NCI-H510A treated with DMSO at 0.1 percent for 48 hours (cell line): ENCODE measurements around the gene PXDN.

Source experiments
- DNase-seq: peaks from one replicate; lab custom pipeline; 2025; lab: John Stamatoyannopoulos, UW

Gene PXDN

GRCh38 chr2:1584051-1584531 lies 160.2 kb downstream of the PXDN start:
- no peak for DNase-seq

DNA sequence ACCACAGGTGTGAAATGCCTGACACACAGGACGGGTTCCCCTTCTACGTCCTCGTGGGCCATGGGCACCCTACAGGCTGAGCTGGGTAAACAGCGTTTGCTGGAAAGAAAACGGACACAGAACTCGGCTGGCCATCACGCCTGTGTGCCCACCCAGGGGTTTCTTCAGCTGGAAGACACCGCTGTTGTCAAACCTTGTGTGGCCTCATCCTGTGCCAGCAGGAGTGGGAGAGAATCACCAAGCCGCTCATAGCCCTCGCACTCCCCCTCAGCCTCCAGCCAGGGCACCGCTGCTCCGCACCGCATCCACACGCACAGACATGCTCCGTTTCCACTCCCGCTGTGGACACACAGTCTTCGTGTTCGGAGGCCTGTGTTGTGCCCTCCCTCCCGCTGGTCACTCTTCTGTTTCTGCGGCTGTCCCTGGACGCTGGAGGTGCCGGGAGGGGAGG lies 161.4 kb downstream of the PXDN start:
- no peak for DNase-seq

DNA sequence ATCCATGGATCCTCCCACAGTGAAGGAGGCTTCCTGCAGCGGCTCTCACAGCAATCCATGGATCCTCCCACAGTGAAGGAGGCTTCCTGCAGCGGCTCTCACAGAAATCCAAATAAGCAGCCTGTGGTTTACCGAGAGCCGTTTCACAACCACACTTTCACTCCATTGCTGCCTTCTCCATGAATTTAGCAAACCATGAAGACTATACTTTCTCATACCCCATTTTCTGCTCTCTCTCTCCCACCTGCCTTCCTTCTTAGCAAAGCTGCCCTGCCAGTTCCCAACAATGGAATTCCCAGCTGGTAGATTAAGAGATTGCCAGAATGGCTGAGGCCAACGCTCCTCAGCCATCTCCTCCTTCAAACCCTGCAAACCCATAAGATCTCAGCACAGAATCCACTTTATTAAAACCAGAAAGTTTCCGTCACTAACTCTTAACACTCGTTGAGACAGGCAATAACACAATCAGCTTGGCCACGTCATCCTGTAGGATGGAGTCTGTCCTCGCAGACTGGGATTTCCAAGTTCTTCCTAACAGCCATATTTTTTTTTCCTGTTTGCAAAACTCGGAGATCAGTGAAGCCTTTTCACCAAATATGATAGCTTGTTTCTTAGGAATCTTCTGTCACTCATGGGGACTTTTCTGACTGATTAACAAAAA lies 162.2 kb downstream of the PXDN start:
- no peak for DNase-seq
